Forelimb muscle (tissue), 1 donor: ENCODE results near the gene CASTOR2. TPM values are rescaled to one million over a fixed set of nuclear protein-coding genes. Genes with fewer than 3 reads are reported as not detected.
"Not testable (repeated sequence)": the region's sequence is repeated elsewhere in the genome, so short reads cannot be mapped to it uniquely, and the experiment has no call there.

Source experiments
- DNase-seq: peaks from one replicate; pipeline ENCODE4 v3.0.0-alpha.2; 2013; ENCODE audit warnings: low read depth
- polyA plus RNA-seq: library from polyadenylated mRNA; unstranded; fragments of 120-200 nt; gene quantifications from one replicate; pipeline ENCODE4 v1.2.1, GENCODE V29; 2013; ENCODE audit not compliant: insufficient read length

The CASTOR2 gene
- polyA plus RNA-seq, 1 donor: 15.9 TPM

DNA sequence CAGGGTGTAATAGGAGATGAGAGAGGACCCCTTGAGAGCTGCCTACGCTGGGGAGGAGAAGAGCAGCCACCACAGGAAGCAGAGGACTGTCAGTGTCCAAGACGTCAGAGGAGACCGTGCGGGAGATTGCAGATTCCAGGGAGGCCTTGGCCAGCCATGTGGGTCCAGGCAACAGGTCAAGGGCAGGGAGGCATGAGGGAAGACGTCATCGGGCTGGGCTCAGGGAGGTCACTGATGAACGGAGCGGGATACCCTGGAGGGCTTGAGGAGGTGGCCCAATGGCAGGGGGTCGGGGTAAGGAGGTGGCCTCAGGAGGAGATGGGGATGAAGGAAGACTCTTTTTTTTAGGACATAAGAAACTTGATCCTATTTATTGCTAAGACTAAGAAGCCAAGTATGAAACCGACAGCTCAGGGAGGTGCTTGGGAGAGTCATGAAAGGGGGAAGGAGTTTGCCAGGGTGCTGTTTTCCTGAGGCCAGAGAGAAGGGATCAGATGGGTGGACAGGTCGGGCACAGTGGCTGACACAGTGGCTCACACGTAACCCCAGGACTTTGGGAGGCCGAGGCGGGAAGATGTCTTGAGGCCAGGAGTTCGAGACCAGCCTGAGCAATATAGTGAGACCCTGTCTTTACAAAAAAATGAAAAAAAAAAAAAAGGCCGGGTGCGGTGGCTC, 30.5 kb downstream of the CASTOR2 start:
- DNase-seq: not testable (repeated sequence)

DNA sequence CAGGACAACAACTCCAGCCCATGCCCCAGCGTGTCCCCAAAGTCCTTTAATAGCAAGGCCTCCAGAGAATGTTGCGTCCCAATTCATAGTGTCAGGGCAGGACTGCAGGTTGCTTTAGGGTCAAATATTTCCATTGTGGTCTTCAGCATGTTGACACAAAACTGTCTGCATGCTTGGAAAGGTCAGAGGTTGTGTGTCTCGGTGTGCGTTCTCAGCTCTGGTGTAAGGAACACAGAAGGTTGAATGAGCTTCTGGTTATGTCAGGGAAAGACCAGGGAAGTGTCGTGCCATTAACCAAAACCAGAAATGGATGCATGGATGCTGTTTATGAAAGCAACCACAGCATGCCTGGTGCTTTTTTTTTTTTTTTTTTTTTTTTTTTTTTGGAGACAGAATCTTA, 31.9 kb downstream of the CASTOR2 start:
- DNase-seq: not testable (repeated sequence)

GRCh38 chr7:74997811-74998210, 33.3 kb downstream of the CASTOR2 start:
- not testable (repeated sequence) for DNase-seq

GRCh38 chr7:75001356-75001755, 36.9 kb downstream of the CASTOR2 start:
- DNase-seq: not testable (repeated sequence)

DNA sequence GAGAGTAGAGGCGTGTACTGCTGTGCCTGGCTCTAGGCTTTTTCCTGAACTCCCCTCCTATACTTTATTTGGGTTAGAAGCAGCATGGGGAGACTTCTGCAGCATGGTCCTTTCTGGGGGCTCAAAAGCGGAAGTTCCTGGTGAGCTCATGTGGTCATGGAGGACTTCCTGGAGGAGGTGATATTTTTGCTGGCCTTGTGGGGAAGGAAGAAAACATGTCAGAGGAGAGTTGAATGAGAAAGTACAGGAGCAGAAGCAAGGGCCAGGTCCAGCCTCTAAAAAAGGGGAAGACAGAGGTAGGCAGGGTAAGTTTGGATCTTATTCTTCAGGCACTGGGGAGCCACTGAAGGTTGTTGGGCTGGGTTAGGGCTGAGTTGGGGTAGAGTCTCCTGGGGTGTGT, 45.5 kb downstream of the CASTOR2 start:
- no peak for DNase-seq

- no peak for DNase-seq
Measured at GRCh38 chr7:75017832-75018231, 53.3 kb downstream of the CASTOR2 start.

- no peak for DNase-seq
Measured at GRCh38 chr7:75018570-75019364, 54.3 kb downstream of the CASTOR2 start.

DNA sequence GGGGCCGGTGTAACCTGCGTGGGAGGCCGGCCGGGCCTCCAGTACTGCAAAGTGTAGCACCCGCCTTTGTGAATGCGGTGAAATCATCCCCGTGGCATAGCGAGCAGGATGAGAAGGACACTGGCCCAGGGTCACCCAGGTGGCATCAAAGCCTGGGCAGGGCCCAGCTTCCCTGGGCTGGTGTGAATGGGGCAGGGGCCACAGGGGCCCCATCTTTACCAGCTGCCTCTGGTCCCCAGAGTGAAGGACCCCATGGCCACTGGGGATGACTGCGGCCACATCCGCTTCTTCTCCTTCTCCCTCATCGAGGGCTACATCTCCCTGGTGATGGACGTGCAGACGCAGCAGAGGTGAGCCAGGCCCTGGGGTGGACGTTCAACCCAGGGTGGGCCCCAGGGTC, 55.3 kb downstream of the CASTOR2 start:
- no peak for DNase-seq

- DNase-seq: no peak
Measured at GRCh38 chr7:75024922-75025321, 60.4 kb downstream of the CASTOR2 start.

DNA sequence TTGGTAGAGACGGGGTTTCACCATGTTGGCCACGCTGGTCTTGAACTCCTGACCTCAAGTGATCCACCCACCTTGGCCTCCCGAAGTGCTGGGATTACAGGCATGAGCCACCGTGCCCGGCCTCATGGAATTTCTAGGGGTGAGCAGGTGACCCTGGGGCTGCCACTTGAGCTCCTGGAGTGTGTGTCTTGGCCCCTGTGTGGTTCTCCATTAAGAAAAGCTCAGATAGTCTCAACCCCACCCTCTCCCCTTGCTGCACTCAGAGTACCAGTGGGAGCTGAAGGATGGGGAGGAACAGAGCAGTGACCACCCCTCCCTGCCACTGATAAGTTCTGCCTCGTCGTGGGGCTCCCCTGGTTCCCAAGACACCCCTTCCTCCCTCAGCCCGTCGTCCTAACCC, 63.8 kb downstream of the CASTOR2 start:
- DNase-seq: no peak

GRCh38 chr7:75033064-75033463, 68.6 kb downstream of the CASTOR2 start:
- no peak for DNase-seq

- DNase-seq: no peak
Measured at GRCh38 chr7:75033826-75034225, 69.3 kb downstream of the CASTOR2 start.

DNA sequence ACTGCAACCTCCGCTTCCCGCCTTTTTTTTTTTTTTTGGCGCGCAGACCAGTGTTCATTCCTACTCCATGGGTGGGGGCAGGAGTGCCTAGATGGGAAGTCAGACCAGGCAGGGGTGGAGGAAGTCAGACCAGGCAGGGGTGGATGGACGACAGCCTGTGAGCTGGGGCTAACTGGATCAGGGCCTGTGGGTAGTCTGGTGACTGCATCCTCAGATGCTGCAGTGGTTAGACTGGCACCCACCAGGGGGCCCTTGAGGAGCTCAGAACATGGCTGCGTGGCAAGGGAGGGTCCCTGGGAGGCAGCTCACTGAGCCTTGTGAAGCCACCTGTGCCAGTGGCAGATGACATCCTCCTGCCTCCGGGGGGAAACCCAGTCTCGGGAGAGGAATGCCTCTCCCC, 74.0 kb downstream of the CASTOR2 start:
- no peak for DNase-seq

DNA sequence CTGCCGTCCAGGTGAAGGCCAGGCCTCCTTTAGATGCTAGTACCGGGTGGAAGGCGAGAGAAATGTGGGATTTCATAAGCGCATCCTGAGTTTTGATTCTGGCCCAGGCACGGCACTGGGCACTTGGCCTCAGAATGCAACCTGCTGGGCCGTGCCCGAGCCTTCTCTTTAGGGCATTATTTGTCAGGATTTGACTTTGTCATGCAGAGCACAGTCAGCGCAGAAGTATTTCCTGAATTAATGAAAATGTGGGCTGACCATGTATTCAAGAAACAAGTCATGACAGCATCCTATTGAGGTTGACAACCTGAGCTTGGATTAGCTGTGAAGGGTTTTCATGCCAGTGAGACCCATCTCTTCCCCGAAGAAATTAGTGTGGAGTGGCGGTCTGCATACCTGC, 74.7 kb downstream of the CASTOR2 start:
- DNase-seq: no peak

GRCh38 chr7:75039709-75040108, 75.2 kb downstream of the CASTOR2 start:
- DNase-seq: no peak

DNA sequence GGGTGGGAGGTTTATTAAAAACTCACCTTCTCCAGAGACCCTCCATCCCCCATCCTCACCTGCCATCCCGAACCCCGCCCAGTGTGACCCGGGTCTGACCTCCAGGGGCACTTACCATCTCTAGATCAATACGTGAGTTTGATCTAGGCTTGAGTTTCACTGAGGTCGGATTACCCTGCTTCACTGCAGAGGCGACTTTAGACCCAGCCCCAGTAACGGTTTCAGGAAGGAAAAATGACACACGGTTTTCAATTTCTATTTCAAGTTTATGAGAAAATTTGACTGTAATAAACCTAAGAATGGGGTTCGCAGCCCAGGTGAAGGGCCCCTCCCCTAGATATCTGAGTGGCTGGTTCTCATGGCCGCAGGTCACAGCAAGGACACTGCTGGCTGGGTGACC, 76.0 kb downstream of the CASTOR2 start:
- DNase-seq: no peak

- no peak for DNase-seq
Measured at GRCh38 chr7:75042286-75042685, 77.8 kb downstream of the CASTOR2 start.

DNA sequence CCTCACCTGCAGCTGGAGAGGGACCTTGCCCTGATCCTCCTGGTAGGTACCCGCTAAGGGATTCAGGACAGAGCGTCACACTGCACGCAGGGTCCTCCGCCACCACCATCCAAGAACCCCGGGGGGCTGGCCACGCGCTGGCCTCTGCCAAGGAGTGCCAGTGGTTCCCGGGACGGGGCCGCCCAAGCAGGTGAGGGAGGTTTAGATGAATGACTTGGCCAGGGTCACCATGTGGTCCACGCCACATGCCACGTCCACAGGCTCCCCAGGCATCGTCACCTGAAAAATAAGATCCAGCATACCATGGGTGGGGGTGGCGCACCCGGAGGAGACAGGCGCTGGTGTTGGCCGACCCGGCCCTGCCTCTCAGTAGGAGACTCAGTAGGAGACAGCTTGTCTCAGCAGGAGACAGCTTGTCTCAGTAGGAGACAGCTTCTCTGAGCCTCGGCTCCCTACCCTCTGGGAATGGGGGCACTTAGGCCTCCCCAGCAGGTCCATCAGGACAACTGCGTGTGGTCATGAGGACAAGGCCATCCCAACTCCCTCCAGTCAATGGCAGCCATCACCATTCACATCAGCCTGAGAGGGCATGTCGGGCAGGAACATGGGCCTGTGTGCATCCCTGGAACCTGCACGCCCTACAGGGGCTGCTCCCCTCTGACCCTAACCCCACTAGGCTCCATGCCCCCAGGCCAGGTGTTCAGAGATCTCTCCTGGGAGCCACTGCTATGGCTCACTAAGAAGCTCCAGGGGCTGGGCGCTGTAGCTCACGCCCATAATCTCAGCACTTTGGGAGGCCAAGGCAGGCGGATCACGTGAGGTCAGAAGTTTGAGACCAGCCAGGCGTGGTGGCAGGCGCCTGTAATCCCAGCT, 78.6 kb downstream of the CASTOR2 start:
- no peak for DNase-seq

- DNase-seq: no peak
Measured at GRCh38 chr7:75045881-75046280, 81.4 kb downstream of the CASTOR2 start.

DNA sequence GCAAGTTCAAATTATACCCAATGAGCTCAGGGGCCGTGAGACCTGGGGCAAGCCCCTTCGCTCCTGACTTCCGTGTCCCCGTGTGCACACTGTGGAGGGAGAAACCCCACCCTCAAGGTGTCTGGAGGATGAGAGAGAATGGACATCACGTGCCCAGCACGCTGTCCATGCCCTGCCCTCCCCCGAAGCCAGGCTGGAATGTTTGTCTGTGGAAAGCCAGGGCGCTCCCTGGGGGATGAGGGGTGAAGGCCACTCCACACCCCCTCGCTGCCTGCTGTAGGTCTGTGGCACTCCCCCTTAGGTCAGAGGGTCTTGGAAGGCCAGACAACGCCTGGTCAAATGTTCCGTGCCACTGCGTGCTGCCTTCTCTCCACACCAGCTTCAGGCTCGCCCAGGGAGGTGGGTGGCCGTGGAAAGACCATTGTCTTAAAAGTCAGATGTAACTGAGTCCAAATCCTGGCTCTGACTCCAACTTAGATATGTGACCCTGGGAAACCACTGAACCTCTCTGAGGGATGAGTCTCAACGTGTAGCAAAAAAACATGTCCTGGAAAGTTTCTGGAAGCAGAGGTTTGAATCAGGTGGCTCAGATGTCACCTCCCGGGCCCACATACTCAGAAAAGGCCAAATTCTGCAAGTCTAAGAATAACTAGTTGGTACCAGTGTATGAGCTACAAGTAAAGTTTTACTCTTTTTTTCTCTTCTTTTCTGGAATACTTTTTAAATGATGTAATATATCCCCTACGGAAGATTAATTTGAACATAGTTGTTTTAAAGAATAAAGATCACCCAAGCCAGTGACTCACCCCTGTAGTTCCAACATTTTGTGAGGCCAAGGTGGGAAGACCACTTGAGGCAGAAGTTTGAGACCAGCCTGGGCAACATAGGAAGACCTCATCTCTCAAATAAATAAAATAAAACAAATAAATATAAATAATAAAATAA, 84.2 kb downstream of the CASTOR2 start:
- no peak for DNase-seq

DNA sequence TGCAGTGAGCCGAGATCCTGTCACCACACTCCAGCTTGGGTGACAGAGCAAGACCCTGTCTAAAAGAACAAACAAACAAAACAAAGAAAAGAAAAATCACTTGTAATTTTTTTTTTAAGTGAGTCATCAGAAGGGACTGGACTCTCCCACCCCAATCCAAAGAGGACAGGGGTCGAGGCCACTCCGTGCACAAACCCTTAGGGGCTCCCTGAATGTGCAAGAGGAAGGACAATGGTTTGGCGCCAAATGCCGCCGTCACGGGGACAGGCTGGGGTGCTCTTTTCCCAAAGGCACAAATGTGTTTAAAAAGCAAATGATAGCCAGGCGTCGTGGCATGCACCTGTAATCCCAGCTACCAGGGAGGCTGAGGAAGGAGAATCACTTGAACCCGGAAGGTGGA, 85.3 kb downstream of the CASTOR2 start:
- DNase-seq: no peak
